Kidney epithelial cell (primary cell): ENCODE data around the gene CYBA. TPM values are rescaled to one million over a fixed set of nuclear protein-coding genes. Genes with fewer than 3 reads are reported as not detected.
"Not testable (repeated sequence)": the region's sequence is repeated elsewhere in the genome, so short reads cannot be mapped to it uniquely, and the experiment has no call there.

Experiments used
- DNase-seq: peaks from one replicate; pipeline ENCODE4 v3.0.0-alpha.2; 2010; ENCODE audit warnings: low read depth
- H3K27me3 ChIP-seq: 2 replicates; pipeline ENCODE4 v1.6.0; 2011; ENCODE audit warnings: low read length; ENCODE audit not compliant: control insufficient read depth, insufficient read depth
- H3K36me3 ChIP-seq: 2 replicates; pipeline ENCODE4 v1.5.1; 2011; ENCODE audit warnings: low read length; ENCODE audit not compliant: control insufficient read depth, insufficient read depth
- H3K4me3 ChIP-seq: 2 replicates; pipeline ENCODE4 v1.5.1; 2011; ENCODE audit warnings: low read depth, mild to moderate bottlenecking, control low read depth, low read length
- total RNA-seq: library from RNA; depleted of rRNA; stranded (reverse); fragments of >200 nt; gene quantifications from 2 replicates; pipeline ENCODE4 v1.2.3, GENCODE V29; 2015
- TF ChIP-seq, protein P1 (sequence below): IDR thresholded peaks from 2 replicates; pipeline ENCODE4 v1.5.1; 2011; ENCODE audit warnings: mild to moderate bottlenecking, moderate library complexity, low read length, control low read depth, inconsistent platforms; ENCODE audit not compliant: insufficient read depth, poor library complexity, severe bottlenecking

Gene CYBA
- total RNA-seq, 1 donor from 2014 or later, result 734 TPM

DNA sequence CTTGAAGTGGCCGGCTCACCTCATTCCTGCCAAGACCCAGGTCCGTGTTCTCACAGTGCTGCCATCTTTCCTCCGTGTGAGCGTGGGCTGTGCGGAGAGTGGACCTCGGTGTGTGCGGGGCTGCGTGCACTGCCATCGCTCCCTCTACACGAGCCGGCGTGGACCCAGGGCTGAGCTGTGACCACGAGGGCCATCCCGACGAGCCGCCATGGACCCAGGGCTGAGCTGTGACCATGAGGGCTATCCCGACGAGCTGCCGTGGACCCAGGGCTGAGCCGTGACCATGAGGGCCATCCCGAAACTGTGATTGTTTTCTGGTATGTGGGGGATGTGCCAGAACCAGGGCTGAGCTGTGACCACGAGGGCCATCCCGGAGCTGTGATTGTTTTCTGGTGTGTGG, 21.0 kb upstream of the CYBA start:
- Histone ChIP-seq H3K4me3 (no peak overlapping the region), H3K27me3 (no peaks in the 10 kb centered on the region), H3K36me3 (no peaks in the 10 kb centered on the region)
- no peak for DNase-seq
- TF ChIP-seq, protein P1, sequence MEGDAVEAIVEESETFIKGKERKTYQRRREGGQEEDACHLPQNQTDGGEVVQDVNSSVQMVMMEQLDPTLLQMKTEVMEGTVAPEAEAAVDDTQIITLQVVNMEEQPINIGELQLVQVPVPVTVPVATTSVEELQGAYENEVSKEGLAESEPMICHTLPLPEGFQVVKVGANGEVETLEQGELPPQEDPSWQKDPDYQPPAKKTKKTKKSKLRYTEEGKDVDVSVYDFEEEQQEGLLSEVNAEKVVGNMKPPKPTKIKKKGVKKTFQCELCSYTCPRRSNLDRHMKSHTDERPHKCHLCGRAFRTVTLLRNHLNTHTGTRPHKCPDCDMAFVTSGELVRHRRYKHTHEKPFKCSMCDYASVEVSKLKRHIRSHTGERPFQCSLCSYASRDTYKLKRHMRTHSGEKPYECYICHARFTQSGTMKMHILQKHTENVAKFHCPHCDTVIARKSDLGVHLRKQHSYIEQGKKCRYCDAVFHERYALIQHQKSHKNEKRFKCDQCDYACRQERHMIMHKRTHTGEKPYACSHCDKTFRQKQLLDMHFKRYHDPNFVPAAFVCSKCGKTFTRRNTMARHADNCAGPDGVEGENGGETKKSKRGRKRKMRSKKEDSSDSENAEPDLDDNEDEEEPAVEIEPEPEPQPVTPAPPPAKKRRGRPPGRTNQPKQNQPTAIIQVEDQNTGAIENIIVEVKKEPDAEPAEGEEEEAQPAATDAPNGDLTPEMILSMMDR, result no peak

DNA sequence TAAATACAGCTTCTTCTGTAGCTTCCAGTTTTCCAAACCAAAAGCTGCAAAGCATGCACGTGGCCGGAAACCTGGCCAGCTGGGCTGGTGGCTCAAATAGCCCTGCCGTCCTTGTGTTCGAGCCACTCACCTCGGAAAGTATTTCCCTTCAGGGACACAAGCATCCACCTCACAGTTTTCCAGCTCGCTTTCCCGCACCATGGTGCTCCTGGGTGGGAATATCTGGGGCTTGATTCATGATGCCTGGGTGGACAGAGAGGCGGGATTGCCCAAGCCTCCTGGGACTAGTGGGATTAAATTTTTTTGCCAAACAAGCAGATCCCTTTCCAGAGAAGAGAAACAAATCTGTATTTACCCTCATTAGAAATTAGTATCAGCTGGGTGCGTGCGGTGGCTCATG, 19.1 kb upstream of the CYBA start:
- H3K36me3 ChIP-seq, result no peaks in the 10 kb centered on the region
- no peaks in the 10 kb centered on the region for H3K27me3 ChIP-seq
- DNase-seq, result no peak
- TF ChIP-seq, protein P1, result no peak
- H3K4me3 ChIP-seq, result no peak overlapping the region

DNA sequence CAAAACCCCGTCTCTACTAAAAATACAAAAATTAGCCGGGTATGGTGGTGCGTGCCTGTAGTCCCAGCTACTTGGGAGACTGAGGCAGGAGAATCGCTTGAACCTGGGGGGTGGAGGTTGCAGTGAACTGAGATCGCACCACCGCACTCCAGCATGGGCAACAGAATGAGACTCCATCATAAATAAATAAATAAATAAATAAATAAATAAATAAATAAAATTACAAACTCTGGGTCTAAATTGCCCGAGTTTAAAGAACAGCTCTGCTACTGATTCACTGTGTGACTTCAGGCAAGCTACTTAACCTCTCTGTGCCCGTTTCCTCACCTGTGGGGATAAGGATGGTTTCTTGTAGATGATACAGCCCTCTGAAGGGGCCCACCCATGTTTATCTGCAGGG, 18.6 kb upstream of the CYBA start:
- not testable (repeated sequence) for H3K4me3 ChIP-seq, DNase-seq, H3K36me3 ChIP-seq, H3K27me3 ChIP-seq

DNA sequence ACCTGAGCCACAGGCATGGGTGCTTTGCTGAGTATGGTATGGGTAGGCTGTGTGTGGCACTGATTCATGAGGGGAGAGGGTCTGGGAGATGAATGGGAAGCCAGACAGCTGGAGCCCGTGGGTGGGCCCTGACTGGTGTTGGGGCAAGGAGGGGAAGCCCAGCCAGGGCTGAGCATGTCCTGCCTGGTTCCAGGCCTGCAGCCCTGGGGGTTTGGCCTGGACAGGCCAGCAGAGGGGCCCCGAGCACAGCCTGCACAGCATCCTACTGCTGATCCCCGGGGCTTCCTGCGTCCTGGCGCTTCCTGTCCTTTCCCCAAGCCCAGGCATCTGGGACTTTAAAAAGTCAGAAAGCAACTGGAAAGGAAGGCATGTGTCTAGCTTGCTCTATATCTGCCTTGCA, 16.6 kb upstream of the CYBA start:
- DNase-seq, result no peak
- TF ChIP-seq, protein P1, result no peak
- H3K27me3 ChIP-seq, result no peaks in the 10 kb centered on the region
- no peak overlapping the region for H3K4me3 ChIP-seq
- no peaks in the 10 kb centered on the region for H3K36me3 ChIP-seq

DNA sequence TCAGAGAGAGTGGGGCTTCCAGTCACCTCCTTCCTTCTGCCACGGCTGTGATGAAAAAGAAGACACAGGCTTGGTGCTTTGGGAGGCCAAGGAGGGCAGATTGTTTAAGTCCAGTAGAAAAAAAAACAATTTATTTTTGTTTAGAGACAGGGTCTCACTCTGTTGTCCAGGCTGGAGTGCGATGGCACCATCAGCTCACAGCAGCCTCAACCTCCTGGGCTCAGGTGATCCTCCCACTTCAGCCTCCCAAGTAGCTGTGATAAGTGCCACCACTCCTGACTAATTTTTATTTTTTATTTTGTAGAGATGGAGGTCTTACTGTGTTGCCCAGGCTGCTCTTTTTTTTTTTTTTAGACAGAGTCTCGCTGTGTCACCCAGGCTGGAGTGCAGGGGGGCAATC, 14.7 kb upstream of the CYBA start:
- no peaks in the 10 kb centered on the region for H3K36me3 ChIP-seq
- no peak overlapping the region for H3K4me3 ChIP-seq
- H3K27me3 ChIP-seq, result no peaks in the 10 kb centered on the region
- TF ChIP-seq, protein P1, result no peak
- no peak for DNase-seq

DNA sequence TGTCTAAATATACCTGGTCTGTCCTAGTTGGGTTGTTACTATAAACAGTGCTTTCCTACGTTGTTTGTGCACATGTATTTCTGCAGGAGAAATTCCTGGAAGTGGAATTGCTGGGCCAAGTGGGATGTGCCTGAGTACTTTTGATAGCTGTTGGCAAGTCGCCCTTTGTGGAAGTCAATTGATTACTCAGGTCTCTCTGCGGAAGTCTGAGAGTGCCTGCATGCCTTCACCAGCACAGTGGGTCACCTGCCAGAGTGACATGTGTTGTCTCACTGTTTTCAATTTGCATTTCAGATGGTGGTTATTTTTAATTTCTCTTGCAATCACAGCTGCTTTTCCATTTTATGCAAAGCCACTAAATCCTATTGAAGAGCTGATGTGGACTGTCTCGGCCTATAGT, 14.3 kb upstream of the CYBA start:
- no peak for DNase-seq
- no peaks in the 10 kb centered on the region for H3K36me3 ChIP-seq
- TF ChIP-seq, protein P1, result no peak
- H3K27me3 ChIP-seq, result no peaks in the 10 kb centered on the region
- H3K4me3 ChIP-seq, result no peak overlapping the region
